Glutamatergic neuron (in vitro differentiated cells): ENCODE results near the gene B4GALT6. TPM values are rescaled to one million over a fixed set of nuclear protein-coding genes. Genes with fewer than 3 reads are reported as not detected.

ENCODE experiments used
- DNase-seq: peaks from one replicate; pipeline ENCODE4 v3.0.0; 2022
- H3K27ac Mint-ChIP-seq: one replicate; pipeline ENCODE4 v1.8.0; 2020; ENCODE audit warnings: mild to moderate bottlenecking, mixed read lengths, inconsistent platforms; ENCODE audit not compliant: unreplicated experiment
- H3K27me3 Mint-ChIP-seq: one replicate; pipeline ENCODE4 v1.8.0; 2020; ENCODE audit warnings: mild to moderate bottlenecking, moderate library complexity, mixed read lengths, inconsistent platforms; ENCODE audit not compliant: unreplicated experiment
- H3K36me3 Mint-ChIP-seq: one replicate; pipeline ENCODE4 v1.8.0; 2020; ENCODE audit warnings: mild to moderate bottlenecking, mixed read lengths, inconsistent platforms; ENCODE audit not compliant: unreplicated experiment
- H3K4me1 Mint-ChIP-seq: one replicate; pipeline ENCODE4 v1.8.0; 2020; ENCODE audit warnings: mild to moderate bottlenecking, low read depth, mixed read lengths, inconsistent platforms; ENCODE audit not compliant: unreplicated experiment
- H3K4me3 Mint-ChIP-seq: one replicate; pipeline ENCODE4 v1.8.0; 2020; ENCODE audit warnings: mild to moderate bottlenecking, mixed read lengths, inconsistent platforms; ENCODE audit not compliant: unreplicated experiment
- H3K9me3 Mint-ChIP-seq: one replicate; pipeline ENCODE4 v1.8.0; 2020; ENCODE audit warnings: mild to moderate bottlenecking, moderate library complexity, mixed read lengths, inconsistent platforms; ENCODE audit not compliant: unreplicated experiment
- CTCF ChIP-seq: fragments of 200-600 bp; sonication (generic); IDR thresholded peaks from one replicate; pipeline ENCODE4 v1.5.0; 2021; ENCODE audit not compliant: partially characterized antibody, unreplicated experiment
- total RNA-seq: library from RNA; stranded (reverse); fragmentation: NEBNext Ultra II Directional; extraction: Animal tissue kit (Norgen Biotek cat#: 25700); gene quantifications from one replicate; pipeline ENCODE4 v1.2.1, GENCODE V29; 2021; ENCODE audit not compliant: unreplicated experiment

Gene B4GALT6
- total RNA-seq, 1 donor from 2014 or later, result 16.5 TPM

- Mint-ChIP-seq H3K4me3 (no peak overlapping the region), H3K27ac (no peak overlapping the region), H3K36me3 (peaks cover 11% of the 10 kb centered on the region), H3K4me1 (peaks cover 7% of the 10 kb centered on the region), H3K9me3 (peaks cover under 1% of the 10 kb centered on the region), H3K27me3 (no peaks in the 10 kb centered on the region)
- TF ChIP-seq CTCF, result no peak
- no peak for DNase-seq
Measured at GRCh38 chr18:31701744-31702143, 17.4 kb upstream of the B4GALT6 start.

GRCh38 chr18:31700990-31701389 lies 16.6 kb upstream of the B4GALT6 start:
- no peak for DNase-seq
- peaks cover 3% of the 10 kb centered on the region for H3K9me3 Mint-ChIP-seq
- TF ChIP-seq CTCF, result no peak
- no peaks in the 10 kb centered on the region for H3K27me3 Mint-ChIP-seq
- H3K36me3 Mint-ChIP-seq, result peaks cover 11% of the 10 kb centered on the region
- peaks cover 8% of the 10 kb centered on the region for H3K4me1 Mint-ChIP-seq
- H3K27ac Mint-ChIP-seq, result no peak overlapping the region
- no peak overlapping the region for H3K4me3 Mint-ChIP-seq

GRCh38 chr18:31697351-31698298 lies 13.2 kb upstream of the B4GALT6 start:
- DNase-seq, result no peak
- H3K4me1 Mint-ChIP-seq, result peaks cover 10% of the 10 kb centered on the region
- H3K27ac Mint-ChIP-seq, result no peak overlapping the region
- no peak for TF ChIP-seq CTCF
- no peaks in the 10 kb centered on the region for H3K27me3 Mint-ChIP-seq
- peaks cover 11% of the 10 kb centered on the region for H3K36me3 Mint-ChIP-seq
- peaks cover 3% of the 10 kb centered on the region for H3K9me3 Mint-ChIP-seq
- no peak overlapping the region for H3K4me3 Mint-ChIP-seq

GRCh38 chr18:31695989-31696388 lies 11.6 kb upstream of the B4GALT6 start:
- H3K27me3 Mint-ChIP-seq, result no peaks in the 10 kb centered on the region

More at GRCh38 chr18:31695989-31696388, 11.6 kb upstream of the B4GALT6 start:
- peaks cover 11% of the 10 kb centered on the region for H3K36me3 Mint-ChIP-seq
- no peak for DNase-seq
- no peak for TF ChIP-seq CTCF
- peaks cover 3% of the 10 kb centered on the region for H3K9me3 Mint-ChIP-seq
- peaks cover 9% of the 10 kb centered on the region for H3K4me1 Mint-ChIP-seq
- no peak overlapping the region for H3K27ac Mint-ChIP-seq
- H3K4me3 Mint-ChIP-seq, result no peak overlapping the region
